Astrocyte of the spinal cord (primary cell): Measurements from ENCODE around the gene CCDC121.

ENCODE experiments used
- DNase-seq: peaks from one replicate; pipeline ENCODE4 v3.0.0; 2011; ENCODE audit warnings: low read depth, low spot score
- H3K4me3 ChIP-seq: 2 replicates; pipeline ENCODE4 v1.5.1; 2011; ENCODE audit warnings: low read depth, mild to moderate bottlenecking, low read length, moderate library complexity
- CTCF ChIP-seq: IDR thresholded peaks from 2 replicates; pipeline ENCODE4 v1.5.1; 2012; ENCODE audit warnings: low read depth, mild to moderate bottlenecking, low read length, inconsistent platforms
- in situ Hi-C: cut with HindIII; loops from 2 replicates; pipeline ENCODE4 v1.10.0; 2017; ENCODE audit warnings: low sequenced_read_pairs

CCDC121 gene

GRCh38 chr2:27628767-27629709, at the start of gene CCDC121, which contains the start of gene GPN1:
CCDC121 (minus strand) TSS chr2:27629012; CDS start chr2:27627799, 1,213 bp downstream.
GPN1 (plus strand) TSS chr2:27629050; CDS start chr2:27629059, 9 bp downstream.
- peak; percentile 96 for DNase-seq
- TF ChIP-seq CTCF, result no peak
- in situ Hi-C loops, result no loop called here
- peak within 1 kb of the TSS; percentile 98 for H3K4me3 ChIP-seq

GRCh38 chr2:27672723-27673486, 44.1 kb upstream of the CCDC121 start:
- no peak for TF ChIP-seq CTCF
- no peak overlapping the region for H3K4me3 ChIP-seq
- in situ Hi-C loops, result no loop called here
- no peak for DNase-seq

- TF ChIP-seq CTCF, result no peak
- in situ Hi-C loops, result no loop called here
- no peak overlapping the region for H3K4me3 ChIP-seq
- no peak for DNase-seq
Measured at GRCh38 chr2:27671235-27671634, 42.4 kb upstream of the CCDC121 start.

- no peak for DNase-seq
- H3K4me3 ChIP-seq, result no peak overlapping the region
- in situ Hi-C loops, result no loop called here
- TF ChIP-seq CTCF, result no peak
Measured at GRCh38 chr2:27667446-27667845, 38.6 kb upstream of the CCDC121 start.

- in situ Hi-C loops, result no loop called here
- DNase-seq, result no peak
- H3K4me3 ChIP-seq, result peak overlapping the region; percentile 89
- no peak for TF ChIP-seq CTCF
Measured at GRCh38 chr2:27664622-27665363, 36.0 kb upstream of the CCDC121 start.

- no peak for TF ChIP-seq CTCF
- DNase-seq, result no peak
- in situ Hi-C loops, result no loop called here
- peak overlapping the region; percentile 89 for H3K4me3 ChIP-seq
Measured at GRCh38 chr2:27664154-27664574, 35.4 kb upstream of the CCDC121 start.
